ENCODE data around the gene ZDHHC5. TPM values are rescaled to one million over a fixed set of nuclear protein-coding genes. Genes with fewer than 3 reads are reported as not detected.

The ZDHHC5 gene
- total RNA-seq, 4 donors from 2014 or later: 34.3 to 52.1 (median 45.8) TPM

DNA sequence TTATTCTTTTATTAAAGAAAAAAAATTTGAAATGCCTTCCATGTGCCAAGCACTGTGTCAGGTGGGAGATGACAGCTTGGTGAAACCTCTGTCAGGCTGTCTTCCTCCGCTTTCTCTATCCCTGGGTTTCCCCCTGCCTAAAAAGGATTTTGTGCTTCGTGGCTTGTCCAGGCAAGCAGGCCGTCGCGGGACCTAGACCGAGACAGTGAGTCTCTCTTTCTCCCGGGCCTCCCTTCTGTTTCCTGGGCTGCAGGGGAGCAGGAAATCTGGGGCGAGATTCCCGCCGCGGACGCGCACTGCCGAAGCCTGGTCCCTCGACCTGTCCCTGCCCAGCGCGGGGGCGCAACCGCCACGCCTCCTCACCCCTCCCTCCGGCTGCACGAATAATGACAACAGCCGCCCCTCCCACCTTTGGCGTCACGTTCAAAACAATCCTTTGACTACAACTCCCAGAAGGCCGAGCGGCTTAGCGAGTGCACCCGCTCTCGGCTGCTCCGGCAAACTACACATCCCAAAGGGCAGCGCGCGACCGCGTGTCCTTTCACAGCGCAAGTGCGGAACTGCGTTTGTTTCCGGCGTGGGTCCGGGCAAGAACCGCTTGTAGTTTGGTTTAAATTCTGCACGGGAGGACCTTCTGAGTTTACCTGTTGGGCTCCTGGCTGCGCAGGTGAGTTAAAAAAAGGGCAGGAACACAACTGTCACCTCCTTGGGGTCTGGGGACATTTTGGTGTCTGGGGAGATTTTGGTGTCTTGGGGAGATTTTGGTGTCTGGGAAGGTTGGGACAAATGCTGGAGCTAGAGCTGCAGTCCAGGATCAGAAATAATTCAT is 10.5 kb upstream of the ZDHHC5 start, which contains the start of gene CLP1:
CLP1 (plus strand) TSS at position 569 of the 829 bp plus-strand sequence. CDS start 1,715 bp downstream, outside the sequence.
- peak within 1 kb of the TSS; percentile 62 to 74 for H3K4me3 ChIP-seq
- peak within 1 kb of the TSS; percentile 83 to 91 (median 87) for H3K27ac ChIP-seq
- WGBS, 2 donors (ENCODE audit: low coverage in 1 of 2): 1 to 3% methylated on average over 8 to 10 of the region's 45 CpGs
- peak; percentile 99 for ATAC-seq
- H3K4me1 ChIP-seq: peaks cover 0 to 39% (median 12%) of the 10 kb centered on the region in 3 donors
- no peaks in the 10 kb centered on the region for H3K9me3 ChIP-seq
- peaks cover 0 to 32% of the 10 kb centered on the region in 2 donors for H3K36me3 ChIP-seq
- H3K27me3 ChIP-seq: peaks cover 20% of the 10 kb centered on the region
- TF ChIP-seq, protein P1, sequence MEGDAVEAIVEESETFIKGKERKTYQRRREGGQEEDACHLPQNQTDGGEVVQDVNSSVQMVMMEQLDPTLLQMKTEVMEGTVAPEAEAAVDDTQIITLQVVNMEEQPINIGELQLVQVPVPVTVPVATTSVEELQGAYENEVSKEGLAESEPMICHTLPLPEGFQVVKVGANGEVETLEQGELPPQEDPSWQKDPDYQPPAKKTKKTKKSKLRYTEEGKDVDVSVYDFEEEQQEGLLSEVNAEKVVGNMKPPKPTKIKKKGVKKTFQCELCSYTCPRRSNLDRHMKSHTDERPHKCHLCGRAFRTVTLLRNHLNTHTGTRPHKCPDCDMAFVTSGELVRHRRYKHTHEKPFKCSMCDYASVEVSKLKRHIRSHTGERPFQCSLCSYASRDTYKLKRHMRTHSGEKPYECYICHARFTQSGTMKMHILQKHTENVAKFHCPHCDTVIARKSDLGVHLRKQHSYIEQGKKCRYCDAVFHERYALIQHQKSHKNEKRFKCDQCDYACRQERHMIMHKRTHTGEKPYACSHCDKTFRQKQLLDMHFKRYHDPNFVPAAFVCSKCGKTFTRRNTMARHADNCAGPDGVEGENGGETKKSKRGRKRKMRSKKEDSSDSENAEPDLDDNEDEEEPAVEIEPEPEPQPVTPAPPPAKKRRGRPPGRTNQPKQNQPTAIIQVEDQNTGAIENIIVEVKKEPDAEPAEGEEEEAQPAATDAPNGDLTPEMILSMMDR (IDR thresholded peaks at IDR 0.05): peak in 1 of 4 experiments; percentile 20
- TF ChIP-seq POLR2AphosphoS5 (IDR thresholded peaks at IDR 0.05) (peak; percentile 71), EP300 (IDR thresholded peaks at IDR 0.05) (no peak), POLR2A (IDR thresholded peaks at IDR 0.05) (peak; percentile 41 to 69)

DNA sequence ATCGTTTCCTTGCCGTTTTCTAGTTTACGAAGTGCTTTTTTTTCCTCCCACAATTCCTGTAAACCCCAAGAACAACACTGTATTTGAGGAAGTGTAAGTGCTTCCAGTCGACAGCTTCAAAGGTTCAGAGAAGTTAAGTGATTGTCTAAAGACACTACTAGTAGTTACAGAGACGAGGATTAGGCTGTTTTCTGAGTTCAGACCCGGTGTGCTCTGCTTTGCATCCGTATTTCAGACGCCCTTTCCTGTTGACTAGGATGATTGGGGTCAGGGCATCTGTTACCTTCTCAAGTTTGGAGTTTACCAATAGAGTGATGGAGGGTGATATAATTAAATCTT is 9.9 kb upstream of the ZDHHC5 start:
- H3K27me3 ChIP-seq: peaks cover 14% of the 10 kb centered on the region
- H3K27ac ChIP-seq: peak overlapping the region; percentile 2 to 91 (median 87)
- TF ChIP-seq POLR2AphosphoS5 (IDR thresholded peaks at IDR 0.05) (no peak), EP300 (IDR thresholded peaks at IDR 0.05) (no peak), POLR2A (IDR thresholded peaks at IDR 0.05) (no peak)
- TF ChIP-seq, protein P1 (IDR thresholded peaks at IDR 0.05): no peak
- peaks cover 0 to 38% of the 10 kb centered on the region in 2 donors for H3K36me3 ChIP-seq
- H3K9me3 ChIP-seq: no peaks in the 10 kb centered on the region
- H3K4me3 ChIP-seq: peak overlapping the region; percentile 62 to 74
- no peak for ATAC-seq
- WGBS, 2 donors (ENCODE audit: low coverage in 1 of 2): 1 to 2% methylated on average over 8 of the region's 8 CpGs
- peaks cover 0 to 36% (median 12%) of the 10 kb centered on the region in 3 donors for H3K4me1 ChIP-seq

DNA sequence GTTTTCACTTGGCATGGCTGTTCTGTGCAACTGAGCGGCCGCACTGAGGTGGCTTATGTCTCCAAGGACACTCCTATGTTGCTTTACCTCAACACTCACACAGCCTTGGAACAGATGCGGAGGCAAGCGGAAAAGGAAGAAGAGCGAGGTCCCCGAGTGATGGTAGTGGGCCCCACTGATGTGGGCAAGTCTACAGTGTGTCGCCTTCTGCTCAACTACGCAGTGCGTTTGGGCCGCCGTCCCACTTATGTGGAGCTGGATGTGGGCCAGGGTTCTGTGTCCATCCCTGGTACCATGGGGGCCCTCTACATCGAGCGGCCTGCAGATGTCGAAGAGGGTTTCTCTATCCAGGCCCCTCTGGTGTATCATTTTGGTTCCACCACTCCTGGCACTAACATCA is 8.2 kb upstream of the ZDHHC5 start:
- WGBS, 2 donors (ENCODE audit: low coverage in 1 of 2): 94 to 100% methylated on average over 2 to 9 of the region's 14 CpGs
- ATAC-seq: no peak
- no peaks in the 10 kb centered on the region for H3K9me3 ChIP-seq
- H3K4me1 ChIP-seq: peaks cover 0 to 36% (median 12%) of the 10 kb centered on the region in 3 donors
- H3K27me3 ChIP-seq: no peaks in the 10 kb centered on the region
- H3K36me3 ChIP-seq: peaks cover 0 to 41% of the 10 kb centered on the region in 2 donors
- no peak overlapping the region for H3K27ac ChIP-seq
- no peak for TF ChIP-seq POLR2AphosphoS5 (IDR thresholded peaks at IDR 0.05)
- TF ChIP-seq, protein P1 (IDR thresholded peaks at IDR 0.05): no peak
- TF ChIP-seq EP300 (IDR thresholded peaks at IDR 0.05): no peak
- TF ChIP-seq POLR2A (IDR thresholded peaks at IDR 0.05): no peak
- H3K4me3 ChIP-seq: no peak overlapping the region

DNA sequence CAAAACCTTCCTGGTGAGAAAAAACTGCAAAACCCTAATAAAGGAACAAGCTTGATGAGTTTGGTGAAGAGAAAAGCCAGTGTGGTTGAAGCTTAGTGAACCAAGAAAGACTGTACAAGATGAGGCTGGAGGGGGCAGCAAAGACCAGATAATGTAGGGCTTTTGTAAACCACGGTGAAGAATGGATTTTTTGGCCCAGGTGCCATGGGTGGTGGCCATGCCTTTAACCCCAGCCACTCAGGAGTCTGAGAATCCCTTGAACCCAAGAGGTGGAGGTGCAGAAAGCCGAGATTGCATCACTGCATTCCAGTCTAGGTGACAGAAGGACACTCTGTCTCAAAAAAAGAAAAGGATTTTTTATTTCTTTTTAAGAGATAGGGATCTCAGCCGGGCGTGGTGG is 5.0 kb upstream of the ZDHHC5 start:
- Histone ChIP-seq H3K9me3 (no peaks in the 10 kb centered on the region), H3K4me1 (peaks cover 0 to 39% (median 14%) of the 10 kb centered on the region in 3 donors), H3K27me3 (no peaks in the 10 kb centered on the region), H3K36me3 (peaks cover 0 to 41% of the 10 kb centered on the region in 2 donors), H3K4me3 (no peak overlapping the region), H3K27ac (no peak overlapping the region)
- ATAC-seq: no peak
- WGBS, 2 donors (ENCODE audit: low coverage in 1 of 2): 0 to 75% methylated on average over 1 to 4 of the region's 4 CpGs
- no peak for TF ChIP-seq EP300 (IDR thresholded peaks at IDR 0.05)
- no peak for TF ChIP-seq POLR2AphosphoS5 (IDR thresholded peaks at IDR 0.05)
- no peak for TF ChIP-seq POLR2A (IDR thresholded peaks at IDR 0.05)
- TF ChIP-seq, protein P1 (IDR thresholded peaks at IDR 0.05): no peak
